Psoas muscle (tissue), 8 donors: Measurements from ENCODE around the gene SDR42E1. TPM values are rescaled to one million over a fixed set of nuclear protein-coding genes. Genes with fewer than 3 reads are reported as not detected.

ENCODE experiments used
- ATAC-seq, 4 donors: fragments of 200-7000 bp; cut with Tn5 transposase; one replicate each; pipeline ENCODE4 v1.9.1; 2020; ENCODE audit warnings: moderate library complexity in 3 of 4, mild to moderate bottlenecking in 2 of 4
- DNase-seq, 2 donors: peaks; one replicate each; pipeline ENCODE4 v3.0.0-alpha.2; 2020
- H3K27ac ChIP-seq: fragments of 200-600 bp; one replicate; pipeline ENCODE4 v1.8.0; 2022
- H3K27me3 ChIP-seq, 3 donors: fragments of 200-600 bp in 1 of 3; one replicate each; pipeline versions ENCODE4 v1.6.1 to v1.8.0; 2013 to 2022; ENCODE audit warnings: low read length in 2 of 3, mild to moderate bottlenecking in 2 of 3, moderate library complexity in 1 of 3; ENCODE audit not compliant: insufficient read depth in 3 of 3
- H3K36me3 ChIP-seq, 2 donors: fragments of 200-600 bp in 1 of 2; one replicate each; pipeline versions ENCODE4 v1.6.1 to v1.8.0; 2013 to 2022; ENCODE audit warnings: low read depth in 1 of 2, mild to moderate bottlenecking in 1 of 2, moderate library complexity in 1 of 2; ENCODE audit not compliant: insufficient read depth in 1 of 2
- H3K4me1 ChIP-seq: fragments of 200-600 bp; one replicate; pipeline ENCODE4 v1.8.0; 2022
- H3K4me3 ChIP-seq: fragments of 200-600 bp; one replicate; pipeline ENCODE4 v1.8.0; 2022; ENCODE audit warnings: mild to moderate bottlenecking
- H3K9me3 ChIP-seq: fragments of 200-600 bp; one replicate; pipeline ENCODE4 v1.8.0; 2022
- CTCF ChIP-seq: fragments of 200-600 bp; IDR thresholded peaks from one replicate; pipeline ENCODE4 v1.8.0; 2022; ENCODE audit warnings: antibody characterized with exemption
- WGBS, 3 donors: extraction: QIAGEN DNeasy Blood & Tissue Kit; methylation state at CpG; one replicate each; pipeline versions ENCODE4 v1.1.6 to v1.1.7; 2013; 5-methylcytosine and 5-hydroxymethylcytosine counted together
- intact Hi-C, 2 donors: fragments of 100-400 bp; cut with DNase I; formaldehyde crosslinking; loops; one replicate each; pipeline versions ENCODE4 v1.11.0 to v1.14.2; 2022
- polyA plus RNA-seq, 3 donors: library from polyadenylated mRNA; stranded (reverse); fragments of 200-250 nt; gene quantifications; one replicate each; pipeline ENCODE4 v1.2.3, GENCODE V29; 2013
- total RNA-seq, 4 donors: library from RNA; stranded (reverse); fragmentation: NEBNext Ultra II Directional in 2 of 4; extraction: Animal tissue kit (Norgen Biotek cat#: 25700) in 2 of 4; gene quantifications; one replicate each; pipeline versions ENCODE4 v1.2.1 to v1.2.4, GENCODE V29; 2021 to 2023
- donor health status: healthy with polysubstance abuse.
- donor health status: DM: no; HTN: no; CAD: no; lungs with moderate emphysema.
- donor health status: Bipolar disorder and iron deficiency.
- donor health status: healthy.
- donor health status: DM: yes; HTN: yes; CAD: no.
- donor health status: DM: no; HTN: no; CAD: no.
- donor health status: DM: no; HTN: no; CAD: no.
- donor health status: DM: yes; HTN: yes; CAD: no.

SDR42E1 gene
- total and polyA plus RNA-seq, 7 donors, result 0.01 to 0.04 (median 0.03) TPM; not detected in 3

GRCh38 chr16:82046541-82046940 is 35.3 kb upstream of the SDR42E1 start:
- 82 to 89% (median 83%) methylated on average over 4 of the region's 4 CpGs for WGBS, 3 donors
- H3K27me3 ChIP-seq, result peaks cover 0 to 2% (median 0%) of the 10 kb centered on the region in 3 donors
- no peak overlapping the region for H3K4me3 ChIP-seq
- ATAC-seq, result no peak
- H3K9me3 ChIP-seq, result no peaks in the 10 kb centered on the region
- TF ChIP-seq CTCF, result no peak
- intact Hi-C loops, result no loop called here
- no peak overlapping the region for H3K27ac ChIP-seq
- H3K4me1 ChIP-seq, result no peaks in the 10 kb centered on the region
- no peak for DNase-seq
- H3K36me3 ChIP-seq, result no peaks in the 10 kb centered on the region

- H3K36me3 ChIP-seq, result no peaks in the 10 kb centered on the region
- no peak overlapping the region for H3K27ac ChIP-seq
- H3K27me3 ChIP-seq, result no peaks in the 10 kb centered on the region
- H3K4me1 ChIP-seq, result no peaks in the 10 kb centered on the region
- intact Hi-C loops, result no loop called here
- H3K4me3 ChIP-seq, result no peak overlapping the region
- ATAC-seq (no peak), DNase-seq (no peak)
- H3K9me3 ChIP-seq, result no peaks in the 10 kb centered on the region
- no peak for TF ChIP-seq CTCF
- WGBS, 3 donors, result 40 to 75% (median 59%) methylated on average over 2 of the region's 2 CpGs
Observed at GRCh38 chr16:82045465-82045864, 34.2 kb upstream of the SDR42E1 start.

- Histone ChIP-seq H3K36me3 (no peaks in the 10 kb centered on the region), H3K27ac (no peak overlapping the region), H3K4me3 (no peak overlapping the region), H3K9me3 (no peaks in the 10 kb centered on the region), H3K4me1 (no peaks in the 10 kb centered on the region), H3K27me3 (no peaks in the 10 kb centered on the region)
- no peak for TF ChIP-seq CTCF
- intact Hi-C loops, result no loop called here
- no peak for ATAC-seq
- no peak for DNase-seq
- WGBS, 3 donors, result 65 to 74% (median 69%) methylated on average over 3 of the region's 3 CpGs
Observed at GRCh38 chr16:82044585-82044911, 33.3 kb upstream of the SDR42E1 start.

DNA sequence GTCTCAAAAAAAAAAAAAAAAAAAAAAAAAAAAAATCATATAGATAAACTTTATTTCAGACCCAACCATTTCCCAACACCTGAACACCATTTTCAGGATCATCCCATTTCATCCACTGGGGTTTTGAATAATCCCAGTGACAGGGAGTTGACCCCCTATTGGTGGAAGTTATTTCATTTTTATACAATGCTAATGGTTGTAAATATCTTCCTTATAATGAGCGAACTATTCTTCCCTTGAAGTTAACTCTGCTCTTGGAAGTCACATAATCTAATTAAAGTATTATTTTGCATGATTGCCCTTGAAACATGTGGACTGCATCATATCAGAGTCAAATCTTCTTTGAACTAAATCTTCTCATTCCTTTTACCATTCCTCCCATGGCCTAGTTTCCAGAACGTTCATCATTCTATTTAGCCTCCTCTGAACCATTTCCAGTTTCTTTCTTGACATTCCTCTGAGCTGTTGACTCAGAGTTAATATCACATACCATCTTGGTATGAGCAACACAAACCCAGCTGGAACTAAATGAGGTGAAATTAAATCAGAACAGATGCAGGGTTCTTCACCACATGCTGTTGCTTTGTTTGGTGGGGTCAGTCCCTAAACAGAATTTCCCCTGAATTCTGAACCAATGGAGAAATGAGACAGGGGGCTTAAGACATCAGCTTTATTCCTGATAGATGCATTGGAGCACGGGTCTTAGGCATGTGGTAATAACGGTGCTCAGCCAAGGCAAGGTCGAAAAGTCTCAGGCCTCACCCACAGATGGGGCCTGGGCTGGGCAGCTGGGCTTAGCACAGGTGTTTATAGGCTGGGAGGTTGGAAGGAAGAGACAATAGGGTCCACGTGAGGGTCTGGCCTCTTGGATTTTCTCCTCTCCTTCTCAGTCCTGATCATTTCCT is 32.7 kb upstream of the SDR42E1 start:
- DNase-seq (no peak), ATAC-seq (no peak)
- intact Hi-C loops, result no loop called here
- 47 to 55% (median 51%) methylated on average over 6 of the region's 6 CpGs for WGBS, 3 donors
- H3K27me3 ChIP-seq, result no peaks in the 10 kb centered on the region
- no peak overlapping the region for H3K4me3 ChIP-seq
- no peak for TF ChIP-seq CTCF
- H3K27ac ChIP-seq, result no peak overlapping the region
- H3K4me1 ChIP-seq, result no peaks in the 10 kb centered on the region
- H3K9me3 ChIP-seq, result no peaks in the 10 kb centered on the region
- H3K36me3 ChIP-seq, result no peaks in the 10 kb centered on the region

GRCh38 chr16:82042846-82043245 is 31.6 kb upstream of the SDR42E1 start:
- TF ChIP-seq CTCF, result no peak
- Histone ChIP-seq H3K4me3 (no peak overlapping the region), H3K36me3 (no peaks in the 10 kb centered on the region), H3K9me3 (no peaks in the 10 kb centered on the region), H3K4me1 (no peaks in the 10 kb centered on the region), H3K27ac (no peak overlapping the region), H3K27me3 (no peaks in the 10 kb centered on the region)
- no peak for DNase-seq
- 76 to 90% (median 86%) methylated on average over 2 of the region's 2 CpGs for WGBS, 3 donors
- ATAC-seq, result no peak
- intact Hi-C loops, result no loop called here
